ENCODE measurements around the gene AHCYL2. TPM values are rescaled to one million over a fixed set of nuclear protein-coding genes. Genes with fewer than 3 reads are reported as not detected.

AHCYL2 gene
- total RNA-seq, 4 donors from 2014 or later, result 10.9 to 19.4 (median 14.6) TPM

DNA sequence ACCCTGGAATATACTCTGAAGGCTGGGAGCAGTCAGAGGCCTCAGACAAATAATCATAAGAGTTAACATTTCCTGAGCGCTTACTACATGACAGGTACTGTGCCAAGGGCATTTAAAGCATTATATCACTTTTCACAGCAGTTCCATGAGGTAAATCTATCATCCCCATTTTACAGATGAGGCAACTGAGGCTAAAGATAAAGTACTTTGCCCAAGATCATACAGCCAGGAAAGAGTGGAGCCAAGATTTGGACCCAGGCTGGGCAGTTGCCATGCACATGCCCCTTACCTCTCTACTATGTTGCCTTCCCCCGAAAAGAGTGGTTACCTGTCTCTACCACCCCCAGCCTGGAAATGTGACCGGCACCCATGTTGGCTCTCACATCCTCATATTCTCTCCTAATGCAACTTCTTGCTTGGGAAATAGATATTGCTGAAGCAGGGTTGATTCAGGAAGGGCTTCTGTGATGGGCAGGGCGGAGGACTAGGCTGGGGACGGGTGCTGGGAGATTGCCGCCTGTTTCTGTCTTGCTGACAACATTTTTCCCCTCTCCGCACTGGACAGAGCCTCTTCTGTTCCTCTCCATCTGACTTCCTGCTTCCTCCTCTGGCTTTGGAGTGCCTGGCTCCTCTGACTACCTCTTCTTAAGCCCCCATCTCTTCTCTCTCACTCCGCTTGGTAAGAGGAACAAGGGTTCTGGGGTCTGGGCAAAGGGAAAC is 22.6 kb upstream of the AHCYL2 start:
- ATAC-seq (ENCODE audit: low FRiP score), result no peak
- DNase-seq (ENCODE audit: low spot score), result no peak

DNA sequence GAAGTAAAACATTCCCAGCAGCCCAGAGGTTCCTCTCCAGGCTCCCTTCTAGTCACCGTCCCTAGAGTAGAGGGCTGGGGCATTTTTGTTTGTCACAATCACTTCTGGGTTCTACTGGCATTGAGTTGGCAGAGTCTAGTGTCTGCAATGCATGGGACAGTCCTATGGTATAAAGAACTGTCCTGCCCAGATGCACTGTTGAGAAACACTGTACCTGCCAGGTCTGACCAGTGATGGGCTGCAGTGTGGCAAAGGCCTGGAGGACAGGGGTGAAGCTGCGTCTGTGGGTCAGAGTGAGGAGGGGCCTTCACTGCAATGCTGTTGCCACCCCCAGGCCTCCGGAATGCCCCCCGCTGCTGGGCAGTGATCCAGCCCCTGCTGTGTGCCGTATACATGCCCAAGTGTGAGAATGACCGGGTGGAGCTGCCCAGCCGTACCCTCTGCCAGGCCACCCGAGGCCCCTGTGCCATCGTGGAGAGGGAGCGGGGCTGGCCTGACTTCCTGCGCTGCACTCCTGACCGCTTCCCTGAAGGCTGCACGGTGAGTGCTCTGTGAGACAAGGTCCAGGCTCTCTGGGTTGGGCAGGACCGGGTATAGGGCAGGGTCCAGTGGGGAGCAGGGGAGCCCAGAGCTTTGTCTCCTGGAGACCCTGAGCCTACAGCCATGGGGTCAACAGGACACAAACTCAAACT is 21.6 kb upstream of the AHCYL2 start:
- TF ChIP-seq, protein P1, sequence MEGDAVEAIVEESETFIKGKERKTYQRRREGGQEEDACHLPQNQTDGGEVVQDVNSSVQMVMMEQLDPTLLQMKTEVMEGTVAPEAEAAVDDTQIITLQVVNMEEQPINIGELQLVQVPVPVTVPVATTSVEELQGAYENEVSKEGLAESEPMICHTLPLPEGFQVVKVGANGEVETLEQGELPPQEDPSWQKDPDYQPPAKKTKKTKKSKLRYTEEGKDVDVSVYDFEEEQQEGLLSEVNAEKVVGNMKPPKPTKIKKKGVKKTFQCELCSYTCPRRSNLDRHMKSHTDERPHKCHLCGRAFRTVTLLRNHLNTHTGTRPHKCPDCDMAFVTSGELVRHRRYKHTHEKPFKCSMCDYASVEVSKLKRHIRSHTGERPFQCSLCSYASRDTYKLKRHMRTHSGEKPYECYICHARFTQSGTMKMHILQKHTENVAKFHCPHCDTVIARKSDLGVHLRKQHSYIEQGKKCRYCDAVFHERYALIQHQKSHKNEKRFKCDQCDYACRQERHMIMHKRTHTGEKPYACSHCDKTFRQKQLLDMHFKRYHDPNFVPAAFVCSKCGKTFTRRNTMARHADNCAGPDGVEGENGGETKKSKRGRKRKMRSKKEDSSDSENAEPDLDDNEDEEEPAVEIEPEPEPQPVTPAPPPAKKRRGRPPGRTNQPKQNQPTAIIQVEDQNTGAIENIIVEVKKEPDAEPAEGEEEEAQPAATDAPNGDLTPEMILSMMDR (IDR thresholded peaks at IDR 0.05), result no peak
- ATAC-seq (ENCODE audit: low FRiP score) (no peak), DNase-seq (ENCODE audit: low spot score) (no peak)

More for the DNA sequence above, 22.6 kb upstream of the AHCYL2 start:
- TF ChIP-seq, protein P1 (IDR thresholded peaks at IDR 0.05), result no peak

DNA sequence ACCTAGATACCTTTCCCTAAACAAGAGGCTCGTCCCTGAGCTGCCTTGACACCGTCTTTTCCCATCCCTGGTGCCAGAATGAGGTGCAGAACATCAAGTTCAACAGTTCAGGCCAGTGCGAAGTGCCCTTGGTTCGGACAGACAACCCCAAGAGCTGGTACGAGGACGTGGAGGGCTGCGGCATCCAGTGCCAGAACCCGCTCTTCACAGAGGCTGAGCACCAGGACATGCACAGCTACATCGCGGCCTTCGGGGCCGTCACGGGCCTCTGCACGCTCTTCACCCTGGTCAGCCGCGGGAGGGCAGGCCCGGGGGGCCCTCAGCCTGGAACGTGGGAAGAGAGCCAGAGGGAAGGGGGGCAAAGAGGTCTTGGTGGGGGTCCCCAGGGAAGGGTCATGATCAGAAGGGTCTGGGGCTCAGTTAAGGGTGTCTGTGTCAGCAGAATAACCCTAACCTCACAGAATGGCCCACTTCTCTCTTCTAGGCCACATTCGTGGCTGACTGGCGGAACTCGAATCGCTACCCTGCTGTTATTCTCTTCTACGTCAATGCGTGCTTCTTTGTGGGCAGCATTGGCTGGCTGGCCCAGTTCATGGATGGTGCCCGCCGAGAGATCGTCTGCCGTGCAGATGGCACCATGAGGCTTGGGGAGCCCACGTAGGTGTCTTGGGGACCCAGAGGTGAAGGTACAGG is 19.6 kb upstream of the AHCYL2 start:
- TF ChIP-seq, protein P1 (IDR thresholded peaks at IDR 0.05), result no peak
- ATAC-seq (ENCODE audit: low FRiP score) (no peak), DNase-seq (ENCODE audit: low spot score) (no peak)

DNA sequence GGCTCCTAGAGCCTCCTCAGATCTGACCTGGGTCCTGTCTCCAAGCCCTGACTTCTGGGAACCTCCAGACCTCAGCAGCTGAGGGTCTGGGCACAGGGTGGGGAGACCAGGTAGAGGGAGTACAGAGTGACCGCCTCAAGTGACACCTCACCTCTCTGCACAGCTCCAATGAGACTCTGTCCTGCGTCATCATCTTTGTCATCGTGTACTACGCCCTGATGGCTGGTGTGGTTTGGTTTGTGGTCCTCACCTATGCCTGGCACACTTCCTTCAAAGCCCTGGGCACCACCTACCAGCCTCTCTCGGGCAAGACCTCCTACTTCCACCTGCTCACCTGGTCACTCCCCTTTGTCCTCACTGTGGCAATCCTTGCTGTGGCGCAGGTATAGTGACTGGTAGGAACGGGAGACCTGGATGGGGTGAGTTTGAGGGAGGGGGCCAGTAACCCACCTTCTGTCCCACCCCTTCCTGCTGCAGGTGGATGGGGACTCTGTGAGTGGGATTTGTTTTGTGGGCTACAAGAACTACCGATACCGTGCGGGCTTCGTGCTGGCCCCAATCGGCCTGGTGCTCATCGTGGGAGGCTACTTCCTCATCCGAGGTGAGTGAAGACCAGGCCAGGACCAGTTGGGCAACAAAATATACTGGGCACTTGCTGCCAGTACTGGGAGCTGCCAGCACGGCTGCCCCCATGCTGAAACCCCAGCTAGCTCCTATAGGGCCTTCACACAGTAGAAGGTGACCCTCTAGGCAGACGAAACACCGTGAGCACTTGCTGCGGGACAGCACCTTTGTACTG is 18.6 kb upstream of the AHCYL2 start:
- DNase-seq (ENCODE audit: low spot score) (no peak), ATAC-seq (ENCODE audit: low FRiP score) (no peak)
- TF ChIP-seq, protein P1 (IDR thresholded peaks at IDR 0.05), result no peak

DNA sequence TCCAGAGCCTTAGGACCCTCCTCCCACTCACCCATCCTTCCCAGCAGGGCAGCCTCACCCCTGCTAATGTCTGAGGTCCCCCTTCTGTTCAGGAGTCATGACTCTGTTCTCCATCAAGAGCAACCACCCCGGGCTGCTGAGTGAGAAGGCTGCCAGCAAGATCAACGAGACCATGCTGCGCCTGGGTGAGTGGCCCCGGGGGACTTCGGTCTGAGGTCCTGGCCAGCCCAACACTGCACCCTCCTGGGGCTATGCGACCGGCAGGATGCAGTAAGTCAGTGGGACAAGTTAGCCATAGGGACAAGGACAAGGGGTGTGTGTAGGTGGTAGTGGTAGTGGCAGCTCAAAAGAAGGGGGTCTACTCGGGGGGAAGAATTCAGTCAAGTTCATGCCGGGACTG is 16.2 kb upstream of the AHCYL2 start:
- DNase-seq (ENCODE audit: low spot score), result no peak
- ATAC-seq (ENCODE audit: low FRiP score), result no peak
- TF ChIP-seq, protein P1 (IDR thresholded peaks at IDR 0.05), result no peak

DNA sequence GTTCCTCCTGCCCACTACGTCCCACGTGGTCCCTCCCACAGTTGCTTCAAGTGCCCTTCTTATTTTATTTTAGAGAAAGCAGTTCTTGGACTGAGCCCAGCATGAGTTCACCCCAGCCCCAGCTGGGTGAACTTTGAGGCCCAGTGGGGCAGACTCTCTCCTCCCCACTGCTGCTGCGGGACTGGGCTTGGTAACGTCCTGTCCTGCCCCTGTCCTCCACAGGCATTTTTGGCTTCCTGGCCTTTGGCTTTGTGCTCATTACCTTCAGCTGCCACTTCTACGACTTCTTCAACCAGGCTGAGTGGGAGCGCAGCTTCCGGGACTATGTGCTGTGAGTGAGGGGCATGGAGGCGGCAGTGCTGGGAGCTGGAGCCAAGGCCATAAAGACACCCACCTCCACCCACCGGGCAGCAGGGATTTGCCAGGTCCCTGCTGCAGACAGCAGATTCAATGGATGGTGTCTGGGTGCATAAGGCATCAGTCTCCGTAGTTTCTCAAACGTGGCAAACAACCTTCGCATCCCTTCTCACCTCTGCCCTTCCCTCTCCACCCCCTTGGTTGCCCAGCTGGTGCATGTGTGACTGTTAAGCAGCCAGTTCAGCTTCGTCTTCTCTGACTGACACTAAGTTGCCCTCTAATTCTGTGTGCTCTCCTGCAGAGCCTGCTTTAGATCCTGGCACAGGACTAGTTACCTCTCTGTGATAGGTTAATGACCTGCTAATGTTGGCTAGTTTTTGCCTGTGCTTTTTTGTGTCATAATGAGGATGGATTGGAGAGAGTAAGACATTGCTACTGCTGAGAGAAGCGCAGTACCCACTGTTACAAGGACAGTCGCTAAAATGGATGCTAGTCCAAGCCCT is 15.5 kb upstream of the AHCYL2 start:
- no peak for DNase-seq (ENCODE audit: low spot score)
- ATAC-seq (ENCODE audit: low FRiP score), result no peak
- TF ChIP-seq, protein P1 (IDR thresholded peaks at IDR 0.05), result no peak

Data from omental fat pad (tissue), 4 donors.